H9 (cell line): ENCODE measurements around the gene BASP1. TPM values are rescaled to one million over a fixed set of nuclear protein-coding genes. Genes with fewer than 3 reads are reported as not detected.

Source experiments
- DNase-seq: peaks from one replicate; pipeline ENCODE4 v3.0.0-alpha.2; 2017
- H2AFZ ChIP-seq: one replicate; pipeline ENCODE4 v1.6.1; 2013; ENCODE audit warnings: mild to moderate bottlenecking, low read length, control low read depth, moderate library complexity
- H2AK5ac ChIP-seq: 2 replicates; pipeline ENCODE4 v1.6.1; 2013; ENCODE audit warnings: low read length, control low read depth, mixed read lengths; ENCODE audit not compliant: insufficient read length
- H2BK120ac ChIP-seq: one replicate; pipeline ENCODE4 v1.6.1; 2013; ENCODE audit warnings: low read depth, mild to moderate bottlenecking, low read length, control low read depth, inconsistent platforms; ENCODE audit not compliant: poor library complexity, severe bottlenecking
- H2BK12ac ChIP-seq: 2 replicates; pipeline ENCODE4 v1.6.1; 2013; ENCODE audit warnings: low read length, control low read depth, mixed read lengths, low read depth; ENCODE audit not compliant: insufficient read length
- H2BK15ac ChIP-seq: 2 replicates; pipeline ENCODE4 v1.6.1; 2013; ENCODE audit warnings: low read depth, low read length, control low read depth
- H2BK20ac ChIP-seq: one replicate; pipeline ENCODE4 v1.6.1; 2013; ENCODE audit warnings: low read depth, mild to moderate bottlenecking, low read length, control low read depth, inconsistent platforms; ENCODE audit not compliant: poor library complexity, severe bottlenecking
- H2BK5ac ChIP-seq: 2 replicates; pipeline ENCODE4 v1.6.1; 2013; ENCODE audit warnings: low read length, control low read depth, mixed read lengths; ENCODE audit not compliant: insufficient read length
- H3K14ac ChIP-seq: 2 replicates; pipeline ENCODE4 v1.6.1; 2013; ENCODE audit warnings: low read length, control low read depth; ENCODE audit not compliant: insufficient read depth
- H3K18ac ChIP-seq: 2 replicates; pipeline ENCODE4 v1.6.1; 2013; ENCODE audit warnings: low read depth, mild to moderate bottlenecking, mixed read lengths, low read length, control low read depth; ENCODE audit not compliant: insufficient read length
- H3K23ac ChIP-seq: 2 replicates; pipeline ENCODE4 v1.6.1; 2013; ENCODE audit warnings: low read length, control low read depth, mixed read lengths, low read depth; ENCODE audit not compliant: insufficient read length
- H3K23me2 ChIP-seq: 2 replicates; pipeline ENCODE4 v1.6.1; 2013; ENCODE audit warnings: low read depth, mild to moderate bottlenecking, mixed read lengths, low read length, control low read depth; ENCODE audit not compliant: insufficient read length, poor library complexity, severe bottlenecking
- H3K27ac ChIP-seq: 2 replicates; pipeline ENCODE4 v1.5.1; 2013; ENCODE audit warnings: low read length, control low read depth, mixed read lengths, low read depth; ENCODE audit not compliant: insufficient read length
- H3K27me3 ChIP-seq: 2 replicates; pipeline ENCODE4 v1.6.1; 2013; ENCODE audit warnings: low read length, control low read depth, inconsistent platforms; ENCODE audit not compliant: insufficient read depth
- H3K4ac ChIP-seq: 2 replicates; pipeline ENCODE4 v1.6.1; 2013; ENCODE audit warnings: low read depth, mild to moderate bottlenecking, control low read depth, inconsistent platforms, low read length, moderate library complexity
- H3K4me1 ChIP-seq: 2 replicates; pipeline ENCODE4 v1.6.1; 2013; ENCODE audit warnings: low read length, control low read depth, inconsistent platforms; ENCODE audit not compliant: insufficient read depth
- H3K4me2 ChIP-seq: 2 replicates; pipeline ENCODE4 v1.6.1; 2013; ENCODE audit warnings: low read length, control low read depth, mixed read lengths; ENCODE audit not compliant: insufficient read length, insufficient read depth
- H3K56ac ChIP-seq: 2 replicates; pipeline ENCODE4 v1.6.1; 2013; ENCODE audit warnings: low read depth, mild to moderate bottlenecking, mixed read lengths, low read length, control low read depth; ENCODE audit not compliant: insufficient read length
- H3K79me1 ChIP-seq: 2 replicates; pipeline ENCODE4 v1.6.1; 2013; ENCODE audit warnings: low read depth, mild to moderate bottlenecking, moderate library complexity, low read length, control low read depth, inconsistent platforms; ENCODE audit not compliant: insufficient read depth, poor library complexity, severe bottlenecking
- H3K79me2 ChIP-seq: 2 replicates; pipeline ENCODE4 v1.6.1; 2013; ENCODE audit warnings: low read length, control low read depth, inconsistent platforms; ENCODE audit not compliant: insufficient read depth
- H3K9ac ChIP-seq: 2 replicates; pipeline ENCODE4 v1.6.1; 2013; ENCODE audit warnings: low read length, control low read depth, mixed read lengths; ENCODE audit not compliant: insufficient read length; ENCODE audit errors: extremely low read depth
- H3K9me3 ChIP-seq: one replicate; pipeline ENCODE4 v1.6.1; 2013; ENCODE audit warnings: low read depth, low read length, inconsistent platforms; ENCODE audit not compliant: control insufficient read depth
- H3T11ph ChIP-seq: one replicate; pipeline ENCODE4 v1.6.1; 2013; ENCODE audit warnings: mild to moderate bottlenecking, low read length, control low read depth, inconsistent platforms
- H4K20me1 ChIP-seq: one replicate; pipeline ENCODE4 v1.6.1; 2013; ENCODE audit not compliant: control insufficient read depth, insufficient read length, insufficient read depth
- H4K5ac ChIP-seq: 2 replicates; pipeline ENCODE4 v1.6.1; 2013; ENCODE audit warnings: low read depth, mild to moderate bottlenecking, mixed read lengths, low read length, control low read depth; ENCODE audit not compliant: insufficient read length
- H4K8ac ChIP-seq: replicated peaks from 2 replicates; pipeline ENCODE4 v1.6.1; 2013; ENCODE audit warnings: low read length, control low read depth, mixed read lengths, low read depth; ENCODE audit not compliant: insufficient read length
- H4K91ac ChIP-seq: 2 replicates; pipeline ENCODE4 v1.6.1; 2013; ENCODE audit warnings: low read depth, mild to moderate bottlenecking, moderate library complexity, mixed read lengths, low read length, control low read depth; ENCODE audit not compliant: insufficient read length
- H3K27ac Mint-ChIP-seq, 3 experiments: 2 replicates in 2 of 3; 3 replicates in 1 of 3; pipeline ENCODE4 v1.8.0; 2020 to 2021; ENCODE audit warnings: mixed read lengths in 3 of 3, mild to moderate bottlenecking in 1 of 3, moderate library complexity in 1 of 3
- H3K27me3 Mint-ChIP-seq: 2 replicates; pipeline ENCODE4 v1.8.0; 2021; ENCODE audit warnings: low read depth, mild to moderate bottlenecking, moderate library complexity, mixed read lengths
- H3K36me3 Mint-ChIP-seq, 3 experiments: 2 replicates in 2 of 3; 3 replicates in 1 of 3; pipeline ENCODE4 v1.8.0; 2020 to 2021; ENCODE audit warnings: low read depth in 3 of 3, mixed read lengths in 3 of 3; ENCODE audit not compliant: insufficient read depth in 1 of 3
- H3K4me1 Mint-ChIP-seq, 2 experiments: 2 replicates each; pipeline ENCODE4 v1.8.0; 2020; ENCODE audit warnings: mixed read lengths in 2 of 2
- H3K4me3 Mint-ChIP-seq, 2 experiments: 2 replicates in 1 of 2; 3 replicates in 1 of 2; pipeline ENCODE4 v1.8.0; 2020 to 2021; ENCODE audit warnings: mild to moderate bottlenecking in 2 of 2, mixed read lengths in 2 of 2, moderate library complexity in 1 of 2
- H3K9me3 Mint-ChIP-seq, 2 experiments: 2 replicates in 1 of 2; 3 replicates in 1 of 2; pipeline ENCODE4 v1.8.0; 2020; ENCODE audit warnings: mild to moderate bottlenecking in 2 of 2, mixed read lengths in 2 of 2, moderate library complexity in 1 of 2
- CTCF ChIP-seq: fragments of 200-600 bp; sonication (generic); conservative IDR thresholded peaks from 3 replicates; pipeline ENCODE4 v1.8.0; 2021; ENCODE audit warnings: antibody characterized with exemption, mild to moderate bottlenecking
- WGBS: extraction: QIAGEN DNeasy Blood & Tissue Kit; methylation state at CpG from one replicate; pipeline ENCODE4 v1.1.7; 2013; ENCODE audit warnings: missing lambda C conversion rate, low lambda C conversion rate, mixed read lengths; ENCODE audit not compliant: insufficient read length; ENCODE audit errors: extremely low coverage; 5-methylcytosine and 5-hydroxymethylcytosine counted together
- total RNA-seq: library from RNA; stranded (reverse); gene quantifications from 2 replicates; pipeline ENCODE4 v1.2.1, GENCODE V29; 2021

Gene BASP1
- total RNA-seq, 1 experiment from 2014 or later, result 180 TPM

DNA sequence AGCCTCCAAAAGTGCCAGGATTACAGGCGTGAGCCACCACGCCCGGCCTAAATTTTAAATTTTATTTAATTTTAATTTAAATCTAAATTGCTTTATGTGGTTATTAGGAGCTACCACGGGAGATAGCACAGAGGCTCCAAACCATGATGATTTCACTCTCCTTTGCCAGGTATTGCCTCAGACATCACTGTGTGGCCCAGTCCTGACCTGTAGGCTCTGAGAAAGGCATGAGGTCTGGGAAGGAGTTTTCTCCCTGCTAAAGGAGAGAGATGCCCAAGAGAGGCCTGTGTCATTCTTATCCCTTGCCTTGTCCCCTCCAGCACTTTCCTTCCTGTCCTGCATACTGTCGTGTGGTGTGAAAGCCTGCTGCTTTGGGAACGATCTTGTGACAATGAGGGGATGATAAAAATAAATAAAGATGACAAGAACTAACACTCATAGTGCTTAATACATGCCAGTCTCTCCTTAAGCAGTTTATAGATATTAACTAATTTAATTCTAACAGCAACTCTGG, 37.0 kb upstream of the BASP1 start:
- no peak overlapping the region for H3K56ac ChIP-seq

More for the DNA sequence above, 37.0 kb upstream of the BASP1 start:
- TF ChIP-seq CTCF, result no peak
- Histone ChIP-seq H4K91ac (no peak overlapping the region), H3T11ph (no peak overlapping the region), H2BK12ac (no peak overlapping the region), H2BK5ac (no peak overlapping the region), H3K9ac (no peak overlapping the region), H4K5ac (no peak overlapping the region), H2AK5ac (no peak overlapping the region), H3K27ac (no peak overlapping the region), H3K23ac (no peak overlapping the region), H3K23me2 (no peaks in the 10 kb centered on the region), H3K79me1 (no peaks in the 10 kb centered on the region), H4K20me1 (no peaks in the 10 kb centered on the region), H3K79me2 (no peaks in the 10 kb centered on the region), H3K4ac (no peak overlapping the region), H4K8ac (no peak overlapping the region), H3K14ac (no peak overlapping the region), H3K18ac (no peak overlapping the region), H2BK120ac (no peak overlapping the region), H2AFZ (no peak overlapping the region), H2BK15ac (no peak overlapping the region), H3K27me3 (no peaks in the 10 kb centered on the region), H3K4me1 (no peaks in the 10 kb centered on the region), H3K4me2 (no peak overlapping the region), H3K9me3 (no peaks in the 10 kb centered on the region), H2BK20ac (no peak overlapping the region)
- peaks cover 0 to 11% (median 2%) of the 10 kb centered on the region in 3 experiments; a peak in 3 of 7 replicates for H3K36me3 Mint-ChIP-seq
- H3K27me3 Mint-ChIP-seq, result peaks cover 1% of the 10 kb centered on the region; the same call in 1 of the 2 replicates
- no CpG with 5 or more reads among the region's 6 CpGs for WGBS
- H3K27ac Mint-ChIP-seq, result no peak overlapping the region
- H3K9me3 Mint-ChIP-seq, result no peaks in the 10 kb centered on the region
- H3K4me1 Mint-ChIP-seq, result peaks cover 3 to 4% of the 10 kb centered on the region in 2 experiments; a peak in 2 of 4 replicates
- no peak overlapping the region for H3K4me3 Mint-ChIP-seq
- no peak for DNase-seq
